ENCODE data around the gene KCTD1. TPM values are rescaled to one million over a fixed set of nuclear protein-coding genes. Genes with fewer than 3 reads are reported as not detected.

Gene KCTD1
- total and polyA plus RNA-seq, 10 of the 15 experiments (the other 5 are each of a cell fraction or from before 2014, with no cell fraction given), result 1.5 to 13.4 (median 5.5) TPM

GRCh38 chr18:26519114-26519513 lies 29.2 kb downstream of the KCTD1 start:
- no peaks in the 10 kb centered on the region for H3K79me2 ChIP-seq (ENCODE audit: control insufficient read depth, insufficient read depth, low read length)
- no peak overlapping the region for H3K9ac ChIP-seq (ENCODE audit: control insufficient read depth, insufficient read depth, low read length)
- no peaks in the 10 kb centered on the region for H3K36me3 ChIP-seq (ENCODE audit: control insufficient read depth in 2 of 2, insufficient read depth in 2 of 2, low read length in 1 of 2)
- H3K9me3 ChIP-seq (replicated peaks; ENCODE audit: control insufficient read depth, insufficient read depth, low read length), result no peaks in the 10 kb centered on the region
- H3K4me3 ChIP-seq, result no peak overlapping the region
- intact Hi-C loops (cut with micrococcal nuclease; ENCODE audit: unreplicated experiment) (no loop called here), in situ Hi-C loops (cut with MboI) (no loop called here)
- H4K20me1 ChIP-seq (ENCODE audit: control insufficient read depth, insufficient read depth), result no peaks in the 10 kb centered on the region
- no TSS peak for BruUV-seq (replicated peaks)
- DNase-seq (ENCODE audit: low read depth, low spot score) (no peak), ATAC-seq (no peak), FAIRE-seq (no peak)
- TF ChIP-seq HDAC6 (IDR thresholded peaks at IDR 0.05; ENCODE audit: unreplicated experiment) (no peak), IRF4 (IDR thresholded peaks at IDR 0.05; ENCODE audit: low read depth, low read length) (no peak), NRF1 (conservative IDR thresholded peaks at IDR 0.05; ENCODE audit: low read depth, low read length) (no peak)
- H3K4me2 ChIP-seq (ENCODE audit: control insufficient read depth, insufficient read depth), result no peak overlapping the region
- ChIA-PET CTCF (no interaction called here), RAD21 (ENCODE audit: unreplicated experiment) (no interaction called here), SMC1A (ENCODE audit: uncharacterized antibody, unreplicated experiment) (interaction anchor here (0.6 to 1.5 kb wide), 3 partner anchors 22 to 113 kb away, joined by 3 to 4 read pairs (median 3); no protein-coding TSS in a partner anchor), POLR2A (no interaction called here)
- WGBS (ENCODE audit: insufficient coverage, insufficient replicate concordance, low lambda C conversion rate, missing lambda C conversion rate), result 96% methylated on average over 4 of the region's 4 CpGs
- H3K27me3 ChIP-seq (replicated peaks in 1 of 2; ENCODE audit: control insufficient read depth in 2 of 2, insufficient read depth in 2 of 2, low read length in 1 of 2), result no peaks in the 10 kb centered on the region
- H2AFZ ChIP-seq (ENCODE audit: control insufficient read depth, low read depth, low read length), result no peak overlapping the region
- no peaks in the 10 kb centered on the region for H3K4me1 ChIP-seq (ENCODE audit: control insufficient read depth, insufficient read depth, low read length)
- H3K27ac ChIP-seq (ENCODE audit: control insufficient read depth, insufficient read depth), result no peak overlapping the region

- Histone ChIP-seq H4K20me1 (ENCODE audit: control insufficient read depth, insufficient read depth) (no peaks in the 10 kb centered on the region), H2AFZ (ENCODE audit: control insufficient read depth, low read depth, low read length) (no peak overlapping the region), H3K27me3 (replicated peaks in 1 of 2; ENCODE audit: control insufficient read depth in 2 of 2, insufficient read depth in 2 of 2, low read length in 1 of 2) (no peaks in the 10 kb centered on the region), H3K4me3 (no peak overlapping the region), H3K79me2 (ENCODE audit: control insufficient read depth, insufficient read depth, low read length) (no peaks in the 10 kb centered on the region), H3K4me2 (ENCODE audit: control insufficient read depth, insufficient read depth) (no peak overlapping the region), H3K9me3 (replicated peaks; ENCODE audit: control insufficient read depth, insufficient read depth, low read length) (no peaks in the 10 kb centered on the region), H3K4me1 (ENCODE audit: control insufficient read depth, insufficient read depth, low read length) (no peaks in the 10 kb centered on the region), H3K27ac (ENCODE audit: control insufficient read depth, insufficient read depth) (no peak overlapping the region), H3K36me3 (ENCODE audit: control insufficient read depth in 2 of 2, insufficient read depth in 2 of 2, low read length in 1 of 2) (no peaks in the 10 kb centered on the region), H3K9ac (ENCODE audit: control insufficient read depth, insufficient read depth, low read length) (no peak overlapping the region)
- no TSS peak for BruUV-seq (replicated peaks)
- FAIRE-seq, result no peak
- no peak for ATAC-seq
- ChIA-PET SMC1A (ENCODE audit: uncharacterized antibody, unreplicated experiment) (interaction anchor here (0.9 to 1.2 kb wide), 2 partner anchors 11 to 30 kb away, joined by 3 read pairs; no protein-coding TSS in a partner anchor), CTCF (no interaction called here), POLR2A (no interaction called here), RAD21 (ENCODE audit: unreplicated experiment) (interaction anchor here (0.5 kb wide), 1 partner anchor 414 kb away, joined by 3 read pairs; no protein-coding TSS in a partner anchor)
- intact Hi-C loops (cut with micrococcal nuclease; ENCODE audit: unreplicated experiment) (no loop called here), in situ Hi-C loops (cut with MboI) (no loop called here)
- no peak for DNase-seq (ENCODE audit: low read depth, low spot score)
- TF ChIP-seq ZBED1 (IDR thresholded peaks at IDR 0.05; ENCODE audit: borderline replicate concordance) (no peak), MEF2A (IDR thresholded peaks at IDR 0.05; ENCODE audit: insufficient read depth, low read depth, low read length) (no peak), MXI1 (IDR thresholded peaks at IDR 0.05; ENCODE audit: low read depth, low read length) (no peak), RB1 (IDR thresholded peaks at IDR 0.05; ENCODE audit: borderline replicate concordance) (no peak), ZNF217 (IDR thresholded peaks at IDR 0.05) (no peak), ESRRA (IDR thresholded peaks at IDR 0.05; ENCODE audit: low read length) (no peak), ZBTB11 (CRISPR knock-in tag; IDR thresholded peaks at IDR 0.05) (no peak), ELK1 (IDR thresholded peaks at IDR 0.05; ENCODE audit: low read depth, low read length) (no peak), POU2F2 (IDR thresholded peaks at IDR 0.05; ENCODE audit: borderline replicate concordance, low read depth, low read length) (no peak), NR2C2 (IDR thresholded peaks at IDR 0.05; ENCODE audit: borderline replicate concordance, control insufficient read depth, insufficient read length, low read depth) (no peak)
- WGBS (ENCODE audit: insufficient coverage, insufficient replicate concordance, low lambda C conversion rate, missing lambda C conversion rate), result 86% methylated on average over 2 of the region's 2 CpGs
These were observed 31.4 kb downstream of the KCTD1 start for GRCh38 chr18:26516964-26517363.
